Right ventricle myocardium superior (tissue), 1 donor: ENCODE results near the gene MTNR1A. TPM values are rescaled to one million over a fixed set of nuclear protein-coding genes. Genes with fewer than 3 reads are reported as not detected.
"Not testable (repeated sequence)": the region's sequence is repeated elsewhere in the genome, so short reads cannot be mapped to it uniquely, and the experiment has no call there.

Experiments
- ATAC-seq: fragments of 200-7000 bp; cut with Tn5 transposase; one replicate; pipeline ENCODE4 v1.9.1; 2020; ENCODE audit warnings: mild to moderate bottlenecking; ENCODE audit not compliant: poor library complexity
- DNase-seq: peaks from one replicate; pipeline ENCODE4 v3.0.0-alpha.2; 2020
- intact Hi-C: fragments of 100-400 bp; cut with DNase I; formaldehyde crosslinking; loops from one replicate; pipeline ENCODE4 v1.11.2; 2022
- total RNA-seq: library from RNA; stranded (reverse); fragmentation: NEBNext Ultra II Directional; extraction: Animal tissue kit (Norgen Biotek cat#: 25700); gene quantifications from one replicate; pipeline ENCODE4 v1.2.1, GENCODE V29; 2021
- donor health status: DM: no; HTN: yes; CAD: no; lungs with severe emphysema.

MTNR1A gene
- total RNA-seq, 1 donor from 2014 or later = not detected

- DNase-seq (no peak), ATAC-seq (no peak)
- intact Hi-C loops = no loop called here
Observed at GRCh38 chr4:186569533-186570192, 14.3 kb upstream of the MTNR1A start.

GRCh38 chr4:186566068-186566467 is 10.7 kb upstream of the MTNR1A start:
- no peak for ATAC-seq
- DNase-seq = no peak
- intact Hi-C loops = no loop called here

GRCh38 chr4:186563761-186564160 is 8.4 kb upstream of the MTNR1A start:
- DNase-seq = no peak
- intact Hi-C loops = no loop called here

GRCh38 chr4:186561748-186562147 is 6.4 kb upstream of the MTNR1A start:
- ATAC-seq = no peak
- intact Hi-C loops = no loop called here
- no peak for DNase-seq

More at GRCh38 chr4:186563761-186564160, 8.4 kb upstream of the MTNR1A start:
- ATAC-seq = no peak

- DNase-seq (no peak), ATAC-seq (no peak)
- intact Hi-C loops = no loop called here
Observed at GRCh38 chr4:186560647-186561046, 5.3 kb upstream of the MTNR1A start.

GRCh38 chr4:186557486-186557885 is 2.1 kb upstream of the MTNR1A start:
- intact Hi-C loops = no loop called here
- DNase-seq (no peak), ATAC-seq (no peak)

GRCh38 chr4:186557061-186557460 is 1.7 kb upstream of the MTNR1A start:
- DNase-seq = no peak
- intact Hi-C loops = no loop called here
- no peak for ATAC-seq

- intact Hi-C loops = no loop called here
- no peak for DNase-seq
- ATAC-seq = no peak
Observed at GRCh38 chr4:186554539-186554913, 841 bp downstream of the MTNR1A start.

- ATAC-seq (no peak), DNase-seq (no peak)
- intact Hi-C loops = no loop called here
Observed at GRCh38 chr4:186553717-186554116, 1.6 kb downstream of the MTNR1A start.

GRCh38 chr4:186551849-186552248 is 3.5 kb downstream of the MTNR1A start:
- ATAC-seq (no peak), DNase-seq (no peak)
- intact Hi-C loops = no loop called here

- no peak for DNase-seq
- intact Hi-C loops = no loop called here
- ATAC-seq = no peak
Observed at GRCh38 chr4:186545436-186545835, 9.9 kb downstream of the MTNR1A start.

GRCh38 chr4:186543206-186543605 is 12.2 kb downstream of the MTNR1A start:
- no peak for DNase-seq
- ATAC-seq = no peak
- intact Hi-C loops = no loop called here

GRCh38 chr4:186541801-186542200 is 13.6 kb downstream of the MTNR1A start:
- intact Hi-C loops = no loop called here
- ATAC-seq (no peak), DNase-seq (no peak)

- ATAC-seq (no peak), DNase-seq (no peak)
- intact Hi-C loops = no loop called here
Observed at GRCh38 chr4:186537843-186538521, 17.4 kb downstream of the MTNR1A start.

- intact Hi-C loops = no loop called here
- no peak for ATAC-seq
- DNase-seq = no peak
Observed at GRCh38 chr4:186536285-186536684, 19.1 kb downstream of the MTNR1A start.

GRCh38 chr4:186534056-186534455 is 21.3 kb downstream of the MTNR1A start:
- intact Hi-C loops = no loop called here
- ATAC-seq = no peak
- no peak for DNase-seq

- intact Hi-C loops, ATAC-seq, DNase-seq: not testable (repeated sequence)
Observed at GRCh38 chr4:186523927-186524326, 31.4 kb downstream of the MTNR1A start.

- no peak for DNase-seq
- ATAC-seq = no peak
- intact Hi-C loops = no loop called here
Observed at GRCh38 chr4:186516287-186516686, 39.1 kb downstream of the MTNR1A start.

GRCh38 chr4:186514271-186514950 is 41.0 kb downstream of the MTNR1A start:
- ATAC-seq (no peak), DNase-seq (no peak)
- intact Hi-C loops = no loop called here

- ATAC-seq, DNase-seq, intact Hi-C loops: not testable (repeated sequence)
Observed at GRCh38 chr4:186504771-186505170, 50.6 kb downstream of the MTNR1A start.
